Transverse colon (tissue), 4 donors: ENCODE measurements around the gene BMAL2. TPM values are rescaled to one million over a fixed set of nuclear protein-coding genes. Genes with fewer than 3 reads are reported as not detected.

Experiments used
- DNase-seq: peaks from one replicate; pipeline ENCODE4 v3.0.0-alpha.2; 2019
- H3K27ac ChIP-seq, 4 donors: fragments of 200-600 bp; sonication (generic); 2 replicates each; pipeline ENCODE4 v1.5.1; 2016 to 2018; ENCODE audit warnings: inconsistent platforms in 4 of 4
- H3K27me3 ChIP-seq: fragments of 200-600 bp; sonication (generic); 2 replicates; pipeline ENCODE4 v1.5.1; 2017; ENCODE audit warnings: inconsistent platforms
- H3K36me3 ChIP-seq, 4 donors: fragments of 200-600 bp; sonication (generic); 2 replicates each; pipeline ENCODE4 v1.5.1; 2017 to 2019; ENCODE audit warnings: inconsistent platforms in 4 of 4
- H3K4me1 ChIP-seq, 4 donors: fragments of 200-600 bp; sonication (generic); 2 replicates each; pipeline ENCODE4 v1.5.1; 2017 to 2020; ENCODE audit warnings: inconsistent platforms in 4 of 4
- H3K4me3 ChIP-seq, 4 donors: fragments of 200-600 bp; sonication (generic); 1 replicate in 1 of 4; 2 replicates in 3 of 4; pipeline versions ENCODE4 v1.5.1 to v1.6.1; 2017 to 2019; ENCODE audit warnings: inconsistent platforms in 4 of 4
- H3K9me3 ChIP-seq, 2 donors: fragments of 200-600 bp; sonication (generic); 2 replicates each; pipeline ENCODE4 v1.5.1; 2017 to 2019; ENCODE audit warnings: inconsistent platforms in 2 of 2
- CTCF ChIP-seq, 5 experiments: fragments of 200-600 bp in 3 of 5; fragments of 450-650 bp in 2 of 5; sonication (generic) in 3 of 5; IDR thresholded peaks; 1 replicate in 2 of 5; 2 replicates in 3 of 5; pipeline ENCODE4 v1.5.1; 2016 to 2017; ENCODE audit warnings: antibody characterized with exemption in 5 of 5, inconsistent platforms in 3 of 5, mild to moderate bottlenecking in 2 of 5, moderate library complexity in 1 of 5
- EP300 ChIP-seq: sonication (generic); formaldehyde crosslinking; IDR thresholded peaks from one replicate; pipeline ENCODE4 v1.6.1; 2017; ENCODE audit warnings: antibody characterized with exemption, low read depth
- POLR2A ChIP-seq: fragments of 450-650 bp; IDR thresholded peaks from one replicate; pipeline ENCODE4 v1.6.1; 2016; ENCODE audit warnings: antibody characterized with exemption, mild to moderate bottlenecking, moderate library complexity
- POLR2AphosphoS5 ChIP-seq, 3 donors: sonication (generic); formaldehyde crosslinking; IDR thresholded peaks; one replicate each; pipeline ENCODE4 v1.6.1; 2016; ENCODE audit warnings: antibody characterized with exemption in 3 of 3
- WGBS, 2 donors: methylation state at CpG; one replicate each; pipeline ENCODE4 v1.1.5; 2018; ENCODE audit warnings: low coverage in 1 of 2; 5-methylcytosine and 5-hydroxymethylcytosine counted together
- in situ Hi-C, 4 donors: fragments of 200-750 bp; cut with MboI; loops; one replicate each; pipeline versions ENCODE4 v1.15.0 to v1.15.1; 2017; ENCODE audit warnings: low sequenced_read_pairs in 3 of 4, low pct_ligation_motif_present in 1 of 4, low pct_unique_long_range_greater_than_20kb in 1 of 4
- intact Hi-C: fragments of 100-400 bp; cut with DNase I; formaldehyde crosslinking; loops from one replicate; pipeline ENCODE4 v1.15.1; 2023; ENCODE audit warnings: low total_unique reads
- total RNA-seq, 4 donors: library from RNA; depleted of rRNA; stranded (reverse); fragments of >200 nt; gene quantifications; one replicate each; pipeline ENCODE4 v1.1.0, GENCODE V29; 2016

Gene BMAL2
- total RNA-seq = 1 to 10 TPM in 2 of 4 donors, under 1 TPM in 2; 0.75 to 1.7 (median 1.3) TPM

- H3K4me3 ChIP-seq = peak within 1 kb of the TSS; percentile 54 to 87 (median 77)
- peaks cover 0 to 28% (median 13%) of the 10 kb centered on the region in 4 donors for H3K4me1 ChIP-seq
- no peak for TF ChIP-seq EP300
- no peak for TF ChIP-seq POLR2A
- TF ChIP-seq POLR2AphosphoS5 (IDR thresholded peaks at IDR 0.05) = no peak
- TF ChIP-seq CTCF (IDR thresholded peaks at IDR 0.05) = no peak
- in situ Hi-C loops = no loop called here
- DNase-seq = peak; percentile 47
- intact Hi-C loops = no loop called here
- no peaks in the 10 kb centered on the region for H3K36me3 ChIP-seq
- H3K27ac ChIP-seq = peak within 1 kb of the TSS in 3 of 4 donors; percentile 0 to 70 (median 47)
- WGBS, 2 donors = 1% methylated on average over 34 of the region's 96 CpGs; no CpG with 5 or more reads in 1 of the 2 donors
- no peaks in the 10 kb centered on the region for H3K9me3 ChIP-seq
- H3K27me3 ChIP-seq = peaks cover 20% of the 10 kb centered on the region
Measured at GRCh38 chr12:27332714-27333402, at the start of gene BMAL2. Gene BMAL2, plus strand, starts transcription at chr12:27332836. Its CDS starts 237 bp downstream, at chr12:27333073.

GRCh38 chr12:27284021-27284420 lies 48.6 kb upstream of the BMAL2 start:
- no peak for TF ChIP-seq POLR2AphosphoS5 (IDR thresholded peaks at IDR 0.05)
- TF ChIP-seq EP300 = no peak
- TF ChIP-seq POLR2A = no peak
- TF ChIP-seq CTCF (IDR thresholded peaks at IDR 0.05) = no peak
- H3K27ac ChIP-seq = peak overlapping the region in 2 of 4 donors; percentile 24 to 38
- no peaks in the 10 kb centered on the region for H3K27me3 ChIP-seq
- 95 to 96% methylated on average over 3 of the region's 3 CpGs for WGBS, 2 donors
- in situ Hi-C loops (no loop called here), intact Hi-C loops (loop anchor here (5.0 kb wide), 1 partner anchor 882 kb away; no protein-coding TSS in a partner anchor)
- no peak for DNase-seq
- no peaks in the 10 kb centered on the region for H3K36me3 ChIP-seq
- H3K9me3 ChIP-seq = no peaks in the 10 kb centered on the region
- H3K4me1 ChIP-seq = peaks cover 7 to 46% (median 35%) of the 10 kb centered on the region in 4 donors
- no peak overlapping the region for H3K4me3 ChIP-seq

GRCh38 chr12:27284751-27285150 lies 47.9 kb upstream of the BMAL2 start:
- intact Hi-C loops (loop anchor here (5.0 kb wide), 1 partner anchor 882 kb away; no protein-coding TSS in a partner anchor), in situ Hi-C loops (no loop called here)
- Histone ChIP-seq H3K36me3 (no peaks in the 10 kb centered on the region), H3K4me1 (peaks cover 7 to 46% (median 32%) of the 10 kb centered on the region in 4 donors), H3K4me3 (no peak overlapping the region), H3K9me3 (no peaks in the 10 kb centered on the region), H3K27ac (peak overlapping the region in 3 of 4 donors; percentile 24 to 38 (median 32)), H3K27me3 (no peaks in the 10 kb centered on the region)
- no peak for DNase-seq
- 65 to 78% methylated on average over 2 of the region's 2 CpGs for WGBS, 2 donors
- TF ChIP-seq POLR2A = no peak
- no peak for TF ChIP-seq CTCF (IDR thresholded peaks at IDR 0.05)
- TF ChIP-seq POLR2AphosphoS5 (IDR thresholded peaks at IDR 0.05) = no peak
- TF ChIP-seq EP300 = no peak

GRCh38 chr12:27285403-27285802 lies 47.2 kb upstream of the BMAL2 start:
- TF ChIP-seq CTCF (IDR thresholded peaks at IDR 0.05) (no peak), POLR2AphosphoS5 (IDR thresholded peaks at IDR 0.05) (no peak), POLR2A (no peak), EP300 (no peak)
- intact Hi-C loops (no loop called here), in situ Hi-C loops (no loop called here)
- no peaks in the 10 kb centered on the region for H3K9me3 ChIP-seq
- H3K4me3 ChIP-seq = no peak overlapping the region
- no peaks in the 10 kb centered on the region for H3K36me3 ChIP-seq
- peaks cover 11 to 46% (median 32%) of the 10 kb centered on the region in 4 donors for H3K4me1 ChIP-seq
- H3K27me3 ChIP-seq = no peaks in the 10 kb centered on the region
- 93 to 94% methylated on average over 1 of the region's 1 CpG for WGBS, 2 donors
- no peak for DNase-seq
- H3K27ac ChIP-seq = peak overlapping the region in 3 of 4 donors; percentile 14 to 38 (median 32)
